Esophagus squamous epithelium (tissue), 5 donors: ENCODE results near the gene KDM4C. TPM values are rescaled to one million over a fixed set of nuclear protein-coding genes. Genes with fewer than 3 reads are reported as not detected.

Experiments used
- DNase-seq: peaks from one replicate; lab custom pipeline; 2025; lab: John Stamatoyannopoulos, UW
- H3K27ac ChIP-seq, 4 donors: fragments of 200-600 bp; sonication (generic); one replicate each; pipeline ENCODE4 v1.5.1; 2016 to 2019; ENCODE audit warnings: mild to moderate bottlenecking in 1 of 4
- H3K27me3 ChIP-seq, 4 donors: fragments of 200-600 bp; sonication (generic); 1 replicate in 3 of 4; 2 replicates in 1 of 4; pipeline versions ENCODE4 v1.5.1 to v1.6.0; 2017 to 2021; ENCODE audit warnings: antibody characterized with exemption in 1 of 4
- H3K36me3 ChIP-seq, 3 donors: fragments of 200-600 bp; sonication (generic); one replicate each; pipeline ENCODE4 v1.5.1; 2016 to 2019
- H3K4me1 ChIP-seq, 3 donors: fragments of 200-600 bp; sonication (generic); one replicate each; pipeline ENCODE4 v1.5.1; 2017 to 2019
- H3K4me3 ChIP-seq, 4 donors: fragments of 200-600 bp; sonication (generic); 1 replicate in 3 of 4; 2 replicates in 1 of 4; pipeline ENCODE4 v1.5.1; 2016 to 2019; ENCODE audit warnings: mild to moderate bottlenecking in 2 of 4, moderate library complexity in 1 of 4
- H3K9me3 ChIP-seq, 3 donors: fragments of 200-600 bp; sonication (generic); one replicate each; pipeline ENCODE4 v1.5.1; 2016 to 2019
- POLR2A ChIP-seq, 4 donors: fragments of 450-650 bp; IDR thresholded peaks; one replicate each; pipeline ENCODE4 v1.6.1; 2017; ENCODE audit warnings: antibody characterized with exemption in 4 of 4, mild to moderate bottlenecking in 4 of 4, moderate library complexity in 3 of 4
- WGBS, 2 donors: methylation state at CpG; one replicate each; pipeline ENCODE4 v1.1.5; 2018; 5-methylcytosine and 5-hydroxymethylcytosine counted together
- intact Hi-C: fragments of 100-400 bp; cut with DNase I; formaldehyde crosslinking; loops from one replicate; pipeline ENCODE4 v1.15.0; 2022
- total RNA-seq, 4 donors: library from RNA; depleted of rRNA; stranded (reverse); fragments of >200 nt; gene quantifications; one replicate each; pipeline ENCODE4 v1.1.0, GENCODE V29; 2016
- TF ChIP-seq, protein P1 (sequence below), 6 experiments: fragments of 450-650 bp in 4 of 6; fragments of 200-600 bp in 2 of 6; sonication (generic) in 2 of 6; IDR thresholded peaks; one replicate each; pipeline ENCODE4 v1.5.1; 2016 to 2019; ENCODE audit warnings: antibody characterized with exemption in 6 of 6, mild to moderate bottlenecking in 4 of 6, moderate library complexity in 4 of 6
- donor health status: DM: yes; HTN: yes; CAD: no.

Gene KDM4C
- total RNA-seq, 4 donors from 2014 or later = 12.5 to 43.9 (median 22.9) TPM

DNA sequence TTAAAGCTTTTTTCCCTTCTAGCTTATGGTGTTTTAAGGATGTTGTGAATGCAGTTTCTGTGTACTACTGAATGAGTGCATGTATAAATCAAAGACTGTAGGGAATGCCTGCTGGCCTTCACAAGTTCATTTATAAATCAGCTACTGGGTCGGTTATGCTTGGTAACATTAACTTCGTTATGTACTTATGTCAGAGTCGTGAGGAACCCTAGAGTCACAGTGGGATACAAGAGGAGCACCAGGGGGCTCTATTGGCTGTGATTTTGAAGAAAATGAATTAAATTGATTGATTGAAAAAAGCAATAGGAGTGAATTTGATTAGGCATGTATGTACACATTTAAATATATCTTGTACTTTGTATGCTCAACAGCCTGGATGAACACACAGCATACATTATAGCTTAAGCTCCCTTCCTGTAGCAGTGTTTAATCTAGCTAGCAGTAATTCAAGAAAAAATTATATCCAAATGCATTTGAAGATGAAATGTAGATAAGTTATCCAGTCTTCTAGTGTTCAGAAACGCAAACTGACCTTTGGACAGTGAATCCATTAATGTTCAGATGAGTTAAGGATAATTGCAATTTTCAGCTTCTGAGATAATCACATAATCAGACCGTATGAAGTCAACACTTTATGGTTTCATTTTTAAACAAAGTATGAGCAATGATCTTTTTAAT is 204.2 kb downstream of the KDM4C start:
- Histone ChIP-seq H3K27ac (no peak overlapping the region), H3K4me3 (no peak overlapping the region), H3K4me1 (peaks cover 0 to 4% (median 0%) of the 10 kb centered on the region in 3 donors), H3K9me3 (no peaks in the 10 kb centered on the region), H3K36me3 (peaks cover 0 to 15% (median 0%) of the 10 kb centered on the region in 3 donors), H3K27me3 (no peaks in the 10 kb centered on the region)
- TF ChIP-seq, protein P1, sequence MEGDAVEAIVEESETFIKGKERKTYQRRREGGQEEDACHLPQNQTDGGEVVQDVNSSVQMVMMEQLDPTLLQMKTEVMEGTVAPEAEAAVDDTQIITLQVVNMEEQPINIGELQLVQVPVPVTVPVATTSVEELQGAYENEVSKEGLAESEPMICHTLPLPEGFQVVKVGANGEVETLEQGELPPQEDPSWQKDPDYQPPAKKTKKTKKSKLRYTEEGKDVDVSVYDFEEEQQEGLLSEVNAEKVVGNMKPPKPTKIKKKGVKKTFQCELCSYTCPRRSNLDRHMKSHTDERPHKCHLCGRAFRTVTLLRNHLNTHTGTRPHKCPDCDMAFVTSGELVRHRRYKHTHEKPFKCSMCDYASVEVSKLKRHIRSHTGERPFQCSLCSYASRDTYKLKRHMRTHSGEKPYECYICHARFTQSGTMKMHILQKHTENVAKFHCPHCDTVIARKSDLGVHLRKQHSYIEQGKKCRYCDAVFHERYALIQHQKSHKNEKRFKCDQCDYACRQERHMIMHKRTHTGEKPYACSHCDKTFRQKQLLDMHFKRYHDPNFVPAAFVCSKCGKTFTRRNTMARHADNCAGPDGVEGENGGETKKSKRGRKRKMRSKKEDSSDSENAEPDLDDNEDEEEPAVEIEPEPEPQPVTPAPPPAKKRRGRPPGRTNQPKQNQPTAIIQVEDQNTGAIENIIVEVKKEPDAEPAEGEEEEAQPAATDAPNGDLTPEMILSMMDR (IDR thresholded peaks at IDR 0.05) = no peak
- TF ChIP-seq POLR2A (IDR thresholded peaks at IDR 0.05) = no peak
- 80 to 88% methylated on average over 5 of the region's 5 CpGs for WGBS, 2 donors
- DNase-seq = no peak
- intact Hi-C loops = no loop called here

- 90 to 100% methylated on average over 1 of the region's 1 CpG for WGBS, 2 donors
- DNase-seq = no peak
- H3K9me3 ChIP-seq = no peaks in the 10 kb centered on the region
- no peaks in the 10 kb centered on the region for H3K27me3 ChIP-seq
- H3K27ac ChIP-seq = no peak overlapping the region
- TF ChIP-seq, protein P1 (IDR thresholded peaks at IDR 0.05) = no peak
- no peak for TF ChIP-seq POLR2A (IDR thresholded peaks at IDR 0.05)
- no peak overlapping the region for H3K4me3 ChIP-seq
- no peaks in the 10 kb centered on the region for H3K4me1 ChIP-seq
- intact Hi-C loops = no loop called here
- peaks cover 0 to 7% (median 0%) of the 10 kb centered on the region in 3 donors for H3K36me3 ChIP-seq
Observed at GRCh38 chr9:6965566-6965965, 207.8 kb downstream of the KDM4C start.

DNA sequence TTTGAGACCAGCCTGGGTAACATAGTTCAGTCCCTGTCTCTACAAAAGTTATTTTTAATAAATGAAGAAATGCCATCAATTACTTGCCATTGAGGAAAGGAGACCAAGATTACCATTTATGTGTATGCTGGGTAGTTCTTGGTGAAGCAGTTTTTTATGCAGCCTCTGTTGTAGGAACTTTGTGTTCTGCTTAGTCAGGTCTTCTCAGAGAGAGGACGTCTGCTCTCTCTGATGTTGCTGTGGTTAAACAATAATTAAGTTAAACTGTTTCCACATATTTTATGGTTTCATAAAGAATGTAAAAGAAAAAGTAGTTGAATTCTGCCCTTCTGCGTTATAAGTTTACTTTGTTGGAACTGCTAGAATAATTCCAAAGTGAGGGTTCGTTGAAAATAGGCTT is 210.5 kb downstream of the KDM4C start:
- TF ChIP-seq, protein P1 (IDR thresholded peaks at IDR 0.05) = no peak
- no peak for TF ChIP-seq POLR2A (IDR thresholded peaks at IDR 0.05)
- WGBS, 2 donors = 46 to 63% methylated on average over 3 of the region's 3 CpGs
- Histone ChIP-seq H3K4me3 (no peak overlapping the region), H3K4me1 (no peaks in the 10 kb centered on the region), H3K36me3 (no peaks in the 10 kb centered on the region), H3K9me3 (no peaks in the 10 kb centered on the region), H3K27ac (no peak overlapping the region), H3K27me3 (no peaks in the 10 kb centered on the region)
- no peak for DNase-seq
- intact Hi-C loops = no loop called here

DNA sequence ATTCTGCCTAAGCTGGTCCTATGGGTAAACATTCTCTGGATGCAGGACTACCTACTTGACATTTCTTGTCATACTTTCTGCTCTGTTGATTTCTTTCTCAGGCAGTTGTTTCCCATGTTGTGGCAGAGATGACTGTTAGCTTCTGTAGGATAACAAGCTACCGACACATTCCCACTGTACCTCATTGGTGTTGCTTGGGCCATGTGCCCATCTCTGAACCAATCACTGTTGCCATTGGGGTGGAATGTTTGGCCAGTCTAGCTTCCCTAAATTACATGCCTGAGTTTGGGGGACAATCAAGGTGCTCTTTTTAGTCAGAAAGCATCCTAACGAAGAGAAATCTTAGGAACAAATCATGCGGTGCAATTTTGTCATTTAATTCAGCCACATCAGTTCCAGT is 212.0 kb downstream of the KDM4C start:
- TF ChIP-seq POLR2A (IDR thresholded peaks at IDR 0.05) = no peak
- TF ChIP-seq, protein P1 (IDR thresholded peaks at IDR 0.05) = no peak
- Histone ChIP-seq H3K4me3 (no peak overlapping the region), H3K36me3 (no peaks in the 10 kb centered on the region), H3K27ac (no peak overlapping the region), H3K4me1 (no peaks in the 10 kb centered on the region), H3K27me3 (no peaks in the 10 kb centered on the region), H3K9me3 (no peaks in the 10 kb centered on the region)
- intact Hi-C loops = no loop called here
- 95 to 96% methylated on average over 3 of the region's 3 CpGs for WGBS, 2 donors
- DNase-seq = no peak

DNA sequence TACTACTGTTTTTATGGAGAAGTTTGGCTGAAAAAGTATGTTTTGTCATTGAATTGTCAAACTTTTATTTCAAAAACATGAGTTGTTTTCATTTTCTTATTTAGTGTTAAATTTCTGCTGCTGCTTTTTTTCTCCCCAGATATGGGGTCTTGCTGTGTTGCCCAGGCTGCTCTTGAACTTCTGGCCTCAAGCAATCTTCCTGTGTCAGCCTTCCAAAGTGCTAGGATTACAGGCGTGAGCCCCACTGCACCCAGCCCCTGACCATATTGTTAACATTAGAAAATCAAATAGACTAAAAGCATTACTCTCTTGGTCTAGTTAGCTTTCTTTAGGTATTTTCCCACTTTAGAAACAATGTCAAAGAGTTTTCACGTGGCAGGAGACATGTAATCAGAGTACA is 215.3 kb downstream of the KDM4C start:
- no peaks in the 10 kb centered on the region for H3K36me3 ChIP-seq
- no peak for DNase-seq
- 73 to 75% methylated on average over 2 of the region's 2 CpGs for WGBS, 2 donors
- TF ChIP-seq, protein P1 (IDR thresholded peaks at IDR 0.05) = no peak
- no peak for TF ChIP-seq POLR2A (IDR thresholded peaks at IDR 0.05)
- no peak overlapping the region for H3K27ac ChIP-seq
- H3K9me3 ChIP-seq = no peaks in the 10 kb centered on the region
- no peaks in the 10 kb centered on the region for H3K27me3 ChIP-seq
- H3K4me1 ChIP-seq = no peaks in the 10 kb centered on the region
- intact Hi-C loops = no loop called here
- H3K4me3 ChIP-seq = no peak overlapping the region
